ACC112 (cell line): ENCODE results near the gene MYO7A.
"Not testable (repeated sequence)": the region's sequence is repeated elsewhere in the genome, so short reads cannot be mapped to it uniquely, and the experiment has no call there.

ENCODE experiments used
- H2AFZ ChIP-seq: fragments of 200-600 bp; sonication (generic); one replicate; pipeline ENCODE4 v1.6.0; 2017; ENCODE audit warnings: antibody characterized with exemption, low read length; ENCODE audit not compliant: unreplicated experiment
- H3K27ac ChIP-seq: fragments of 200-600 bp; sonication (generic); 2 replicates; pipeline ENCODE4 v1.5.1; 2014; ENCODE audit warnings: low read depth, mild to moderate bottlenecking, antibody characterized with exemption, low read length, moderate library complexity
- H3K27me3 ChIP-seq: fragments of 200-600 bp; sonication (generic); 2 replicates; pipeline ENCODE4 v1.6.1; 2014; ENCODE audit warnings: mild to moderate bottlenecking, antibody characterized with exemption, low read length, moderate library complexity, mixed read lengths; ENCODE audit not compliant: insufficient read depth
- H3K36me3 ChIP-seq: fragments of 200-600 bp; sonication (generic); 2 replicates; pipeline ENCODE4 v1.6.1; 2016; ENCODE audit warnings: mild to moderate bottlenecking, antibody characterized with exemption, low read length, moderate library complexity, mixed read lengths; ENCODE audit not compliant: insufficient read depth
- H3K4me1 ChIP-seq: fragments of 200-600 bp; sonication (generic); one replicate; pipeline ENCODE4 v1.6.1; 2016; ENCODE audit warnings: low read length, mixed read lengths; ENCODE audit not compliant: insufficient read depth, unreplicated experiment, control insufficient read depth
- H3K4me3 ChIP-seq: fragments of 200-600 bp; sonication (generic); 2 replicates; pipeline ENCODE4 v1.5.1; 2014; ENCODE audit warnings: mild to moderate bottlenecking, low read depth, low read length
- H3K79me2 ChIP-seq: fragments of 200-600 bp; sonication (generic); one replicate; pipeline ENCODE4 v1.6.0; 2016; ENCODE audit warnings: low read length; ENCODE audit not compliant: control insufficient read depth, unreplicated experiment, insufficient read depth

The MYO7A gene

GRCh38 chr11:77093987-77094840 lies 33.8 kb upstream of the MYO7A start:
- H3K79me2 ChIP-seq: no peaks in the 10 kb centered on the region
- no peaks in the 10 kb centered on the region for H3K36me3 ChIP-seq
- no peaks in the 10 kb centered on the region for H3K27me3 ChIP-seq
- no peak overlapping the region for H3K4me3 ChIP-seq
- H3K4me1 ChIP-seq: no peaks in the 10 kb centered on the region
- no peak overlapping the region for H2AFZ ChIP-seq
- H3K27ac ChIP-seq: no peak overlapping the region

- H3K27me3 ChIP-seq: no peaks in the 10 kb centered on the region
- no peak overlapping the region for H2AFZ ChIP-seq
- no peaks in the 10 kb centered on the region for H3K4me1 ChIP-seq
- H3K79me2 ChIP-seq: no peaks in the 10 kb centered on the region
- no peak overlapping the region for H3K27ac ChIP-seq
- no peak overlapping the region for H3K4me3 ChIP-seq
- H3K36me3 ChIP-seq: no peaks in the 10 kb centered on the region
Measured at GRCh38 chr11:77094841-77095365, 33.1 kb upstream of the MYO7A start.

GRCh38 chr11:77095551-77096490 lies 32.2 kb upstream of the MYO7A start:
- Histone ChIP-seq H3K79me2 (no peaks in the 10 kb centered on the region), H3K27me3 (no peaks in the 10 kb centered on the region), H3K4me3 (no peak overlapping the region), H3K4me1 (no peaks in the 10 kb centered on the region), H3K27ac (no peak overlapping the region), H3K36me3 (no peaks in the 10 kb centered on the region), H2AFZ (no peak overlapping the region)

- Histone ChIP-seq H3K4me3 (no peak overlapping the region), H2AFZ (no peak overlapping the region), H3K36me3 (no peaks in the 10 kb centered on the region), H3K79me2 (no peaks in the 10 kb centered on the region), H3K27me3 (no peaks in the 10 kb centered on the region), H3K4me1 (no peaks in the 10 kb centered on the region), H3K27ac (no peak overlapping the region)
Measured at GRCh38 chr11:77096591-77097019, 31.4 kb upstream of the MYO7A start.

- H3K27me3 ChIP-seq, H3K27ac ChIP-seq, H3K4me1 ChIP-seq, H3K4me3 ChIP-seq, H3K36me3 ChIP-seq, H3K79me2 ChIP-seq, H2AFZ ChIP-seq: not testable (repeated sequence)
Measured at GRCh38 chr11:77097180-77097579, 30.9 kb upstream of the MYO7A start.

GRCh38 chr11:77100166-77101042 lies 27.6 kb upstream of the MYO7A start:
- no peak overlapping the region for H2AFZ ChIP-seq
- no peak overlapping the region for H3K4me3 ChIP-seq
- H3K27me3 ChIP-seq: no peaks in the 10 kb centered on the region
- H3K36me3 ChIP-seq: no peaks in the 10 kb centered on the region
- no peak overlapping the region for H3K27ac ChIP-seq
- no peaks in the 10 kb centered on the region for H3K79me2 ChIP-seq
- H3K4me1 ChIP-seq: no peaks in the 10 kb centered on the region

GRCh38 chr11:77101043-77101537 lies 27.0 kb upstream of the MYO7A start:
- Histone ChIP-seq H3K27me3 (no peaks in the 10 kb centered on the region), H3K36me3 (no peaks in the 10 kb centered on the region), H2AFZ (no peak overlapping the region), H3K4me1 (peaks cover 1% of the 10 kb centered on the region), H3K4me3 (no peak overlapping the region), H3K27ac (no peak overlapping the region), H3K79me2 (no peaks in the 10 kb centered on the region)

- Histone ChIP-seq H3K27me3 (no peaks in the 10 kb centered on the region), H3K79me2 (no peaks in the 10 kb centered on the region), H3K4me1 (peaks cover 14% of the 10 kb centered on the region)
Measured at GRCh38 chr11:77102246-77103210, 25.5 kb upstream of the MYO7A start, which contains the start of gene OMP. Gene OMP (plus strand): TSS chr11:77102840. CDS start chr11:77102840, 0 bp downstream.

GRCh38 chr11:77103319-77103718 lies 24.7 kb upstream of the MYO7A start:
- no peak overlapping the region for H3K4me3 ChIP-seq
- no peak overlapping the region for H2AFZ ChIP-seq
- H3K4me1 ChIP-seq: peaks cover 22% of the 10 kb centered on the region
- no peak overlapping the region for H3K27ac ChIP-seq
- H3K27me3 ChIP-seq: no peaks in the 10 kb centered on the region
- H3K79me2 ChIP-seq: no peaks in the 10 kb centered on the region
- H3K36me3 ChIP-seq: no peaks in the 10 kb centered on the region

More at GRCh38 chr11:77102246-77103210, 25.5 kb upstream of the MYO7A start, which contains the start of gene OMP:
- Histone ChIP-seq H3K36me3 (no peaks in the 10 kb centered on the region), H3K4me3 (no peak within 1 kb of the TSS), H2AFZ (no peak within 1 kb of the TSS), H3K27ac (no peak within 1 kb of the TSS)
